Parietal lobe (tissue), 2 donors: ENCODE results near the gene PIGK. TPM values are rescaled to one million over a fixed set of nuclear protein-coding genes. Genes with fewer than 3 reads are reported as not detected.

Experiments
- small RNA-seq: library from RNA; depleted of rRNA; stranded (forward); fragments of <200 nt; gene quantifications from one replicate; pipeline ENCODE3, GENCODE V24; 2014; ENCODE audit warnings: low replicate concordance
- total RNA-seq: library from RNA; depleted of rRNA; stranded (reverse); fragments of >200 nt; gene quantifications from one replicate; pipeline ENCODE4 v1.2.3, GENCODE V29; 2014

The PIGK gene
- total RNA-seq, result 19.4 TPM

GRCh38 chr1:77219166-77219887 lies at the start of gene PIGK:
Gene PIGK, minus strand, starts transcription at chr1:77219430. Its CDS starts 28 bp downstream, at chr1:77219402.

Small RNA genes lying within 50 kb of the gene (small RNA-seq; reads per million reads assigned to genes)
- gene MIR7156, result not detected

Other genes with a start within 250 kb of the PIGK start
- 31.0 TPM for gene AK5, start 62.6 kb upstream of the PIGK start, total RNA-seq